Smooth muscle cell of the brain vasculature (primary cell): ENCODE data around the gene CNTNAP1.
"Not testable (repeated sequence)": the region's sequence is repeated elsewhere in the genome, so short reads cannot be mapped to it uniquely, and the experiment has no call there.

Experiments used
- DNase-seq: peaks from one replicate; pipeline ENCODE4 v3.0.0-alpha.2; 2012; ENCODE audit warnings: low read depth, low spot score

CNTNAP1 gene

GRCh38 chr17:42681976-42682721 is at the start of gene CNTNAP1:
Gene CNTNAP1, plus strand, starts transcription at chr17:42682531. Its CDS starts 299 bp downstream, at chr17:42682830.
- DNase-seq: no peak

- DNase-seq: no peak
Measured at GRCh38 chr17:42632949-42633444, 49.3 kb upstream of the CNTNAP1 start.

GRCh38 chr17:42639525-42640113 is 42.7 kb upstream of the CNTNAP1 start:
- no peak for DNase-seq

- no peak for DNase-seq
Measured at GRCh38 chr17:42640121-42640520, 42.2 kb upstream of the CNTNAP1 start.

- DNase-seq: no peak
Measured at GRCh38 chr17:42642336-42642735, 40.0 kb upstream of the CNTNAP1 start.

GRCh38 chr17:42647778-42648177 is 34.6 kb upstream of the CNTNAP1 start:
- DNase-seq: no peak

GRCh38 chr17:42651392-42651791 is 30.9 kb upstream of the CNTNAP1 start:
- DNase-seq: no peak

- DNase-seq: no peak
Measured at GRCh38 chr17:42653179-42654124, 28.9 kb upstream of the CNTNAP1 start.

- no peak for DNase-seq
Measured at GRCh38 chr17:42655528-42655927, 26.8 kb upstream of the CNTNAP1 start.

- no peak for DNase-seq
Measured at GRCh38 chr17:42657824-42658588, 24.3 kb upstream of the CNTNAP1 start.

- no peak for DNase-seq
Measured at GRCh38 chr17:42659079-42659931, 23.0 kb upstream of the CNTNAP1 start, which contains the start of gene TUBG2. Gene TUBG2, plus strand, starts transcription at chr17:42659284. Its CDS starts 220 bp downstream, at chr17:42659504.

GRCh38 chr17:42659932-42660274 is 22.4 kb upstream of the CNTNAP1 start:
- DNase-seq: not testable (repeated sequence)

- DNase-seq: no peak
Measured at GRCh38 chr17:42660692-42661345, 21.5 kb upstream of the CNTNAP1 start.

GRCh38 chr17:42665581-42666001 is 16.7 kb upstream of the CNTNAP1 start:
- no peak for DNase-seq

- DNase-seq: not testable (repeated sequence)
Measured at GRCh38 chr17:42666126-42666525, 16.2 kb upstream of the CNTNAP1 start.

- DNase-seq: no peak
Measured at GRCh38 chr17:42667088-42667951, 15.0 kb upstream of the CNTNAP1 start.

GRCh38 chr17:42669705-42669976 is 12.7 kb upstream of the CNTNAP1 start:
- DNase-seq: no peak

GRCh38 chr17:42669977-42670788 is 12.1 kb upstream of the CNTNAP1 start:
- no peak for DNase-seq
